Pons (tissue), 1 donor: ENCODE measurements around the gene CNTN5.

Experiments
- DNase-seq: peaks from one replicate; pipeline ENCODE4 v3.0.0-alpha.2; 2016; ENCODE audit warnings: low spot score

Gene CNTN5

DNA sequence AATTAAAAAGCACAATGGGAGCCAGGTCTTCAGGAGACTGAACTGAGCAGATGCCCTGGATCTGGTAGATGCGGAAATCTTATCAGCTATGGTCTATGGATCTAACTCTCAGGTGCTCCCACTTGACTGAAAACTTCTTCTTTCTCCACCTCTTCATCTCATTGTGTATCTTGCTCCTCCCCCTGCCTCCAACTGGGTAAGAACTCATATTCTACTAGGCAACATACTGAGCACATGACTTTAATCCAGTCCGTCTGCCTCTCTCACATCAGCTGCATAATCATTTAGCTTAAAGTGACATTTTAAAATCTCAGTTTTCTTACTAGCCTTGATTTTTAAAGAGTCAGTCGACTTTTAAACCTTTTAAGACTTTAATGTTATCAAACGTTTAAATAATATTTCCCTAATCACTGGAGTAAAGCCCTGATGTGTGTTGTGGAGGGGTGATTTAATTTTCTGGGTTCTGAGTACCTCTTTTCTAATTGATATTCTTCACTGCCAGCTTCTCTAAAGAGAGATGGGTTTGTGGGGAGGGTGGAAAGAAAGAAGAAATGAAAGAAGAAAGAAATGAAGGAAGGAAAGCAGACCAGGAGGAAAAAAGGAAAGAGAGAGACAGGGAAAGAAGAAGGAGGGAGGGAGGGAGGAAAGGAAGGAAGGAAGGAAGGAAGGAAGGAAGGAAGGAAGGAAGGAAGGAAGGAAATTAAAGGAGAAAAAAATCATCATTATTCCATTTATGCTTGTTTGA is 1073.5 kb downstream of the CNTN5 start:
- DNase-seq, result no peak

DNA sequence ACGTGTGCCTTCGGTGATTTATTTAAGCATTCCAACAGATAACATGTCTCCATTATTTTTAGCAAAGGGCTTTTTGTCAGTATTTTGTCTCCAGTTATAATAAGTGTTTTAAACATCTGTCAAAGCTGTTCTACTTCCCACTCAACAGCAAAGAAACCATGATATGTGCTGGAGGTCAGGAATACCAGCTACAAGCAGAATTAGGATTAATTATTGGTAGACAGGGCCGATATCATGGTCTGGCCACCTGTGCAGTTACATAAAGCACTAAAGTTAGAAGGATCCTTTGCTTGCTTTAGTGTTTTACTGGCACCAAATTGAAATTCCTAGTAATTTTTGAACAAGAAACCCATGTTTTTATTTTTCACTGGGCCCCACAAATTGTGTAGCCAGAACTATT is 1075.1 kb downstream of the CNTN5 start:
- no peak for DNase-seq

GRCh38 chr11:100098560-100098959 is 1077.8 kb downstream of the CNTN5 start:
- DNase-seq, result no peak

DNA sequence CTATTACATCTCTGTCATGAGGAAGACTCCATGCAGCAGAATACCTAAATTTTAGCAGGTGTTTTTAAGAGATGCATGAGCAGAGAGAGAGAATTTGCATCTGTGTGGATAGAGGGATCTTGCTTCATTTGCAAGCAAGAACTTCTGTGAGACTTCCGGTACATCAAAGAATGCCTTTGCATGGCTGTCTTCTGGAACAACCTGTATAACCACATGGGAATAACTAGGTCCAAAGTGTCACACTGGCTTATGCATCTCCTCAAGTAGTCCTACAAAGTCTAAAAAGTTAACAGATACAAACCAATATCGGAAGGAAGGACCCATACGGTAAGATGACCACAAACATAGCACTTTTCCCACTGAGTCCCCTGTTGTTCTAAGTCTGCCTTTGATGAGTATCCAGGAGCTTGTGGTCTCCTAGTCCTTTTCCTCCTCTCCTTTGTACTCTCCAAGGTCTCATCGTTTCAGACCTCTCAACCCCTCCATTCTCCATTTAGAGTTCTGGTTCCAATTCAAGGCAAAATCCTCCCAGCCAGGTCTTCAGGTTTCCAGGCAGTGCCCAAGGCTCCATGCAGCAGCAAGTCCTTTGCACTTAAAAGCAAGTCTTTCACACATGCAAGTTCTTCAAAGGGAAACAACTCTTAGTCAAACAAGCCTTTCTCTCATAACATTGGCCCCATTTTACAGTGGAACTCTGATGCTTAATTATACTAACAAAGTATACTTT is 1084.7 kb downstream of the CNTN5 start:
- no peak for DNase-seq

GRCh38 chr11:100105982-100106358 is 1085.2 kb downstream of the CNTN5 start:
- no peak for DNase-seq

DNA sequence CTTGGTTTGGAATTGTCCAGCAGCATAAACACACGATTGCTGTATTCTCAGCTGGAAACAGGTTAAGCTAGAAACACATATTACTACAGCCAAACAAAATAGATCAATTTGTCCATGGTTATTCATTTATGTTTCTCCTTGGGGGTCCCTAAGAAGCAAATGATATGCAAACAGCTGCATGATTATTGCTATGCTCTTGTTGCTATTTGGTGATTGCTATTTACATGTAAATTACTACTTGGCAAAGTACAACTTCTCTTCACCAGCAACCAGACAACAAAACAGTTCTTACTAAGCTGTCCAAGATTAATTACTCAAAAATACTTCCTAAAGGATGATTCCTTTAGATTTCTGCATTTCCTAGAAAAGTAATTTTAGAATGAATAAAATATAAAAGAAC is 1098.4 kb downstream of the CNTN5 start:
- DNase-seq, result no peak

- no peak for DNase-seq
Observed at GRCh38 chr11:100133114-100133513, 1112.4 kb downstream of the CNTN5 start.

GRCh38 chr11:100141201-100141600 is 1120.5 kb downstream of the CNTN5 start:
- no peak for DNase-seq

GRCh38 chr11:100151944-100152343 is 1131.2 kb downstream of the CNTN5 start:
- DNase-seq, result no peak

- DNase-seq, result no peak
Observed at GRCh38 chr11:100152766-100153165, 1132.0 kb downstream of the CNTN5 start.

- DNase-seq, result no peak
Observed at GRCh38 chr11:100163471-100163870, 1142.7 kb downstream of the CNTN5 start.

DNA sequence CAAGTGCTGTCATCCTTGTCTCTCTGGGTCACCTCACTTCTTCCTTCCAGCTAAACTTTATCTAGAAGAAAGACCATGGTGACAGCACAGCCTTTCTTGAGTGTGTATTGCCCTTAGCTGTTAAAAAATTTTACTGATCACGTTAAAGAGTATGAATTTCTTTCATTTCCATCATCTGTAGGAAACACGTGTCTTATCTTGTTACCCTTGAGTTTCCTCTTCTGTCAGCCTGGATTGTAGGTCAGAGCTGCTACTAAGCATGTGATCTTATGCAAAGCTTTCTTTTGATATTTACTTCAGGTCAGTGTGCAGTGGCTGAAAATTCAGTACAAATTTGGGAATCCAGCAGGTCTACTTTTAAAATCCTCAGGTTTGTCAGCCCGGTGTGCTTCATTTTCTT is 1154.1 kb downstream of the CNTN5 start:
- no peak for DNase-seq

DNA sequence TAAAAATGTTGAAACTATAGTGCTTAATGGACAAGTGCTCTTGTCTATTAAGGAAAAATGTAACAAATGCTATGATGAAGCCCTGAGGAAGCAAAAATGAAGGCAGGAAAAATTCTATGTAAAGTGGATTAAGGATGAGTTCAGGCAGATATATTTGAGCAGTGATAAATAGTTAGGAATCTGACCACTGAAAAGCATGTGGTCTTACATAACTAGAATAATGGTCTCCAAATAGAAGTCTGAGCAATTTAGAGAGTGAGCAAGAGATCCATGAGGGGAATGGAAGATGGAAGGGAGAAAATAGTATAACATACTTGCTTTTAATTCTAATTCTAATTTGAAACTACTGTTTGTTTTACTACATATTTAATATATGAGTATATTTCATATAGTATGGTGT is 1155.7 kb downstream of the CNTN5 start:
- no peak for DNase-seq

DNA sequence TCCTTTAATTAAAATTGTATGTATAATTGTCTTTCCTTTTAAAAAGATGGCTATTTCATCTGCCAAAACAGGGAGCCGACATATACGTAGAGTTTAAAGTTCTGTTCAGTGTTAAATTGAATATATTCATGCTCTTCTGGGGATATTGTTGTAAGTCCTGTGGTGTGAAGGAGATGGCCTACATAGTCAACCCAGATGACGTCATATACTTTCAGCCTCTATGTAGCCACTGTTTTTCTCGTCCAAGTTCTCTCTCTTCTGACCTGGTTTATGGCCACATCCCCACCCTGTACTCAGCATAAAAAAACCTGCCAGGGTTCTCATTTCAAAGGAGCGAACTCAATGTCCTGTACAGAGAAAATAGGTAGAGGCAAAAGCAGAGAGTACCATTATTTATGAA is 1156.9 kb downstream of the CNTN5 start:
- DNase-seq, result no peak

GRCh38 chr11:100182350-100182749 is 1161.6 kb downstream of the CNTN5 start:
- no peak for DNase-seq

GRCh38 chr11:100182927-100183326 is 1162.2 kb downstream of the CNTN5 start:
- DNase-seq, result no peak

DNA sequence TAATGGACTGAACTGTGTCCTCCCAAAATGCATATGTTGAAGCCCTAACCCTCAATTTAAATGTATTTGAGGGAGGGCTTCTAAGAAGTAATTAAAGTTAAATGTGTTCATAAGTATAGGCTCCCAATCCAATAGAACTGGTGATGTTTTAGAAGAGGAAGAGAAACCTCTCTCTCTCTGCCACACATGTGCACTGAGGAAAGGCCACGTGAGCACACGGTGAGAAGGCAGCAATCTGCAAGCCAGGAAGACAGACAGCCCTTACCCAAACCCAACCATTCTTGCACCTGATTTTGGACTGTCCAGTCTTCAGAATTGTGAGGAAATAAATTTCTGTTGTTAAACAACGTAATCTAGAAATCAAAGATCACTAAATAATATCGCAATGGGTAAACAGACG is 1164.8 kb downstream of the CNTN5 start:
- DNase-seq, result no peak

DNA sequence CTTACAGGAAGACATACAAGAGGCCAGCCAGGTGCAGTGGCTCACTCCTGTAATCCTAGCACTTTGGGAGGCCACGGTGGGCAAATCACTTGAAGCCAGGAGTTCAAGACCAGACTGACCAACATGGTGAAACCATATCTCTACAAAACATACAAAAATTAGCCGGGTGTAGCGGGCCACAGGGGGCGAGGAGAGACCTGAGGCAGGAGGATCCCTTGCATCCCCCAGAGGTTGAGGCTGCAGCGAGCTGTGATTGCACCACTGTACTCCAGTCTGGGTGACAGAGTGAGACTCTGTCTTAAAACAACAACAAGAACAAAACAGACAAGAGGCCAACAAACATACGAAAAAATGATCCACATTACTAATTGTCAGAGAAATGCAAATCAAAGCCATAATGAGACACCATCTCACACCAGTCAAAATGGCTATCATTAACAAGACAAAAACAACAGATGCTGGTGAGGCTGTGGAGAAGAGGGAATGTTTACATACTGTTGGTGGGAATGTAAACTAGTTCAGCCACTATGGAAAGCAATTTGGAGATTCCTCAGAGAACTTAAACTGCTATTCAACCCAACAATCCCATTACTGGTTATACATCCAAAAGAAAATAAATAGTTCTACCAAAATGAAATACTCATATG is 1167.5 kb downstream of the CNTN5 start:
- no peak for DNase-seq

DNA sequence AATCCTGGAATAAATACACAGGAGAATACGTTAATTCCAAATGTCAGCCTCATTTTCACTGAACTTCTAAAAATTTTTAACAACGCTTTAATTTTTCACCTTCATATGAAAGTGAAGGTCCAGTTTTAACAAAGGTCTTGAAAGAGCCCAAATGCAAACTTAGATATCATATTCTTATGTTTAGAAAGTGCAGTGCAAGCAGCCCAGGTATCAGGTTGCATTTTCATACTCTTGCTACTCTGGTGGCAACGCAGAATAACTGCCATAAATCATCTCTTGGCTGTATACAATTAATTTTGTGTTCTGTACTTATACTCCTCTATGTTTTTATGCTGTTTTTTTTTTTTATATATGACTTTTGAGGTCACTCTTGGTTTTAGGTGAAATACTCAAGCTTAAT is 1169.6 kb downstream of the CNTN5 start:
- no peak for DNase-seq

- DNase-seq, result no peak
Observed at GRCh38 chr11:100192181-100192580, 1171.4 kb downstream of the CNTN5 start.

DNA sequence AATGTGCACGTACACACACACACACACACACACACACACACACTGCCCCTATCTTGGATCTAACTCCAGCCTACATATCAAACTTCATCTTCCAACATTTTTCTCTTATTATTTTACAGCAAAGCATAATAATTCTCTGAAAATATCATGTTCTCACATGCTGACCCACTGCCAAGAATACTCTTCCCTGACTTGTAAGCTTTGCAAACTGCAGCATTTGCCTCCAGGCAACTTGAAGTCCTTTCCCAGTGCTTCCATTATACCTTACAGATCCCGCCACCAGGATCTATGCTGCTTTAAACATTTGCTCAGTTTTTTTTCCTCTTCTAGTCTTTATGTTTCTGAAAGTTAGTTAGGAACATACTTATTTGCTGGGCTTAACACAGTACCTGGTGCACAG is 1183.0 kb downstream of the CNTN5 start:
- DNase-seq, result no peak

GRCh38 chr11:100205926-100206325 is 1185.2 kb downstream of the CNTN5 start:
- DNase-seq, result no peak

GRCh38 chr11:100208207-100208606 is 1187.5 kb downstream of the CNTN5 start:
- DNase-seq, result no peak
